GM12891 (cell line): ENCODE results near the gene PLEKHM2.

Experiments
- DNase-seq: peaks from one replicate; pipeline ENCODE4 v3.0.0; 2011; ENCODE audit warnings: low spot score; ENCODE audit not compliant: insufficient read length
- FAIRE-seq: peaks from 2 replicates; lab custom pipeline; 2011; peaks lifted over from hg19 to GRCh38; lab: Jason Lieb, UNC
- PAX5 ChIP-seq: IDR thresholded peaks from 2 replicates; pipeline ENCODE4 v1.6.1; 2011; ENCODE audit warnings: low read length, moderate library complexity, mild to moderate bottlenecking; ENCODE audit not compliant: insufficient read depth, severe bottlenecking
- POLR2A ChIP-seq: IDR thresholded peaks from 2 replicates; pipeline ENCODE4 v1.6.1; 2011; ENCODE audit warnings: low read depth, low read length, control low read depth
- POLR2AphosphoS5 ChIP-seq: IDR thresholded peaks from 2 replicates; pipeline ENCODE4 v1.6.1; 2011; ENCODE audit warnings: low read depth, low read length, control low read depth
- POU2F2 ChIP-seq: IDR thresholded peaks from 2 replicates; pipeline ENCODE4 v1.6.1; 2011; ENCODE audit warnings: low read depth, mild to moderate bottlenecking, control low read depth, low read length, moderate library complexity
- SPI1 ChIP-seq: IDR thresholded peaks from 2 replicates; pipeline ENCODE4 v1.6.1; 2011; ENCODE audit warnings: low read depth, low read length, control low read depth
- TAF1 ChIP-seq: IDR thresholded peaks from 2 replicates; pipeline ENCODE4 v1.6.1; 2011; ENCODE audit warnings: low read depth, low read length, control low read depth

The PLEKHM2 gene

DNA sequence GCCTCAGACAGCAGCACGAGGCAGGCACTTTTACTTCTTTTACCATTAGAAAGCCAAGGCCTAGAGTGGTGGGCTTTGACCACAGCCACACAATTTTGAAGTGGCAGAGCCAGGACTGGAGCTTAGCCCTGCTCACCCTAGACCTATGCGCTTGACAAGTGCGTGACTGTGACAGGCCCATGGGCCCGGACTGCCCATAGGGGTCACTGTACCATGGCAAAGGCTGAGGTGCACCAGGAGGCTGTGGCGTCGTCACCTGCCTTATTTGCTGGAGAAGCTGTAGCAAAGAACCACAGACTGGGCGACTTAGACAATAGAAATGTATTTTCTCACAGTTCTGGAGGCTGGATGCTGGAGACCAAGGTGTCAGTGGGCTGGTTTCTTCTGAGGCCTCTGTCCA is 55.6 kb downstream of the PLEKHM2 start:
- no peak for FAIRE-seq
- no peak for TF ChIP-seq SPI1
- no peak for TF ChIP-seq TAF1
- TF ChIP-seq POLR2AphosphoS5, result no peak
- TF ChIP-seq POU2F2, result no peak
- no peak for TF ChIP-seq POLR2A
- TF ChIP-seq PAX5, result no peak
- DNase-seq, result no peak

GRCh38 chr1:15740924-15741850 is 57.1 kb downstream of the PLEKHM2 start:
- FAIRE-seq, result peak; percentile 92
- TF ChIP-seq POU2F2 (no peak), PAX5 (peak; percentile 8)
- DNase-seq, result peak; percentile 91

DNA sequence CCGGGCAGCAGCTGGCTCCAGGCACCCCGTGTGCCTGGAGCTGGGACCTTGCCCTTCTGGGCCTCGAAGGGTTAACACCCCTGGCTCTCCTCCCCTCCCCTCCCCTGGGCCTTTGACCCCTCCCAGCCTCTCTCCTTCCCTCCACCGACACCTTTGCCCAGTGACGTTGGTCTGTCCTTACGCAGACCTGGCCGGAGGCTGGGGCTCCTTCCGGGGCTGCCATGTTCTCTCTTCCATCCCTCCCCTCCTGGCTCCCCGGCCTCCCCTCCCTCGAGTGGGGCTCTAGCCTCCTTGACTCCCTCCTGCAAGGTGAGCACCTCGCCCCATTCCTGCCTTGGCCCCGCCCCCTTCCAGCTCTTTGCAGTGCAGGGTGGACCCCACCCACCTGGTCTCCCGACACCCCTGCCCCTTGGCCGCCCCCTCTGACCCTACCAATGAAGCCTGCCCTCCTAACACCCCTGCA is 58.2 kb downstream of the PLEKHM2 start, which contains the start of gene TMEM82:
TMEM82 (plus strand) TSS at position 161 of the 463 bp plus-strand sequence; CDS start at position 222, 61 bp downstream.
- DNase-seq (no peak), FAIRE-seq (no peak)
- TF ChIP-seq TAF1 (no peak), SPI1 (no peak), POLR2A (no peak), POLR2AphosphoS5 (no peak), POU2F2 (no peak), PAX5 (no peak)

- no peak for TF ChIP-seq POLR2AphosphoS5
- no peak for TF ChIP-seq SPI1
- no peak for TF ChIP-seq PAX5
- no peak for FAIRE-seq
- no peak for DNase-seq
These were observed 60.1 kb downstream of the PLEKHM2 start for GRCh38 chr1:15744122-15744679.

- no peak for DNase-seq
- no peak for FAIRE-seq
- TF ChIP-seq PAX5, result no peak
- no peak for TF ChIP-seq POU2F2
- TF ChIP-seq POLR2AphosphoS5, result no peak
- no peak for TF ChIP-seq SPI1
These were observed 63.3 kb downstream of the PLEKHM2 start for GRCh38 chr1:15747378-15747777.

- TF ChIP-seq POLR2AphosphoS5, result no peak
- no peak for TF ChIP-seq SPI1
- no peak for TF ChIP-seq POU2F2
- TF ChIP-seq TAF1, result no peak
- TF ChIP-seq POLR2A, result no peak
- no peak for TF ChIP-seq PAX5
- FAIRE-seq (no peak), DNase-seq (no peak)
These were observed 64.1 kb downstream of the PLEKHM2 start for GRCh38 chr1:15748264-15748663.

GRCh38 chr1:15748690-15749398 is 64.7 kb downstream of the PLEKHM2 start:
- DNase-seq, result no peak
- no peak for FAIRE-seq
- TF ChIP-seq POU2F2 (no peak), TAF1 (no peak), POLR2A (no peak), SPI1 (no peak), PAX5 (no peak), POLR2AphosphoS5 (no peak)

- no peak for FAIRE-seq
- TF ChIP-seq POLR2A, result no peak
- no peak for TF ChIP-seq POU2F2
- no peak for TF ChIP-seq SPI1
- no peak for TF ChIP-seq POLR2AphosphoS5
- TF ChIP-seq PAX5, result no peak
- no peak for TF ChIP-seq TAF1
These were observed 65.5 kb downstream of the PLEKHM2 start for GRCh38 chr1:15749399-15750291.

DNA sequence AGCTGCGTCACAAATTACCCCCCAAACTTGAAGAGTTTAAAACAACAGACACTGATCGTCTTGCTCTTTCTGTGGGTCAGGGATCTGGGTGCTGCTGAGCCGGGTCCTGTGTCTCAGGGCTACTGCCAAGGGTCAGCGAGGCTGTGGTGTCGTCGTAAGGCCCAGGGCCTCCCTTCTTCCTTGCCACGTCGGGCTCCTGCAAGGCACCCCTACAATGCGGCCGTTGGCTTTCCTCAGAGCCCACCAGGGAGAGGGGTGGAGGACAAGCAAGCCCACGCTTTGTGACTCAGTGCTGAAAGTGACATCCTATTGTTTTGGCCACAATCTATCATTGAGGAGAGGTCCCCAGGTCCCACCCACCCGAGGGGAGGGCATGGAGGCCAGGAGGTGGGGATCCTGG is 66.8 kb downstream of the PLEKHM2 start:
- TF ChIP-seq POU2F2 (no peak), SPI1 (no peak), PAX5 (no peak), TAF1 (no peak), POLR2AphosphoS5 (no peak), POLR2A (no peak)
- no peak for DNase-seq
- FAIRE-seq, result no peak

More at GRCh38 chr1:15749399-15750291, 65.5 kb downstream of the PLEKHM2 start:
- DNase-seq, result no peak
